GM13976 (cell line): ENCODE measurements around the gene SDSL.
A peak's percentile ranks its signal among the peaks of the same experiment; 100 is the strongest.

Experiments
- DNase-seq: peaks from one replicate; pipeline ENCODE4 v3.0.0; 2012; ENCODE audit warnings: low spot score
- CTCF ChIP-seq: IDR thresholded peaks from 2 replicates; pipeline ENCODE4 v1.5.1; 2012; ENCODE audit warnings: borderline replicate concordance, mild to moderate bottlenecking; ENCODE audit not compliant: insufficient read depth; ENCODE audit errors: extremely low read depth, missing control alignments, control extremely low read depth
- in situ Hi-C: fragments of 300-500 bp; cut with MboI; formaldehyde crosslinking; loops from one replicate; pipeline ENCODE4 v1.12.0; 2022; ENCODE audit warnings: low sequenced_read_pairs, mixed read lengths, inconsistent platforms; ENCODE audit not compliant: unreplicated experiment

The SDSL gene

GRCh38 chr12:113438523-113439300 is 16.5 kb downstream of the SDSL start:
- DNase-seq = no peak
- TF ChIP-seq CTCF = no peak
- in situ Hi-C loops = no loop called here

- no peak for DNase-seq
- TF ChIP-seq CTCF = no peak
- in situ Hi-C loops = no loop called here
These were observed 17.1 kb downstream of the SDSL start for GRCh38 chr12:113439301-113439597.

- TF ChIP-seq CTCF = peak; percentile 36
- peak; percentile 62 for DNase-seq
- in situ Hi-C loops = no loop called here
These were observed 17.4 kb downstream of the SDSL start for GRCh38 chr12:113439606-113440030.

GRCh38 chr12:113440336-113440735 is 18.2 kb downstream of the SDSL start:
- TF ChIP-seq CTCF = no peak
- in situ Hi-C loops = no loop called here

GRCh38 chr12:113440947-113441782 is 19.0 kb downstream of the SDSL start:
- in situ Hi-C loops = no loop called here
- no peak for DNase-seq
- TF ChIP-seq CTCF = no peak

More at GRCh38 chr12:113440336-113440735, 18.2 kb downstream of the SDSL start:
- DNase-seq = no peak

- no peak for DNase-seq
- TF ChIP-seq CTCF = no peak
- in situ Hi-C loops = no loop called here
These were observed 20.9 kb downstream of the SDSL start for GRCh38 chr12:113443030-113443539.
